ENCODE results near the gene KCNQ1.

Gene KCNQ1

GRCh38 chr11:2893935-2894334 is 449.1 kb downstream of the KCNQ1 start:
- DNase-seq (ENCODE audit: low read depth in 2 of 2): no peak

DNA sequence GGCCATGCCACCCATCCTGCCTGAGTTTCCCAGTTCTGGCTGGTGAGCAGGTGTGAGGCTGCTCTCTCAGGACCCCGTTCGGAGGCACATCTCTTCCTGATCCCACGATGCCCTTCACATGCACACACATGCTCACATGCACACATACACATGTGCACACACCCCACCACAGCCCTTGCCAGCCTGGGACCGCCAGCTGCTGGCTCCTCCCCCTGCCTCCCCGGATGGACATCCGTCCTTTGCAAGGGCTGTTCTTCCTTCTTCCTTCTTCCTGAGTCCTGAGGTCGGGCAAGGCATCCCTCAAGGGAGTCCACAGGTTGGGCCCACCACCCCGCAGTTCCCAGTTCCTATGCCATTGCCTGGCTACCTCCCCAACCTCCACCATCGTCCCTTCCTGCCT is 451.2 kb downstream of the KCNQ1 start:
- DNase-seq (ENCODE audit: low read depth in 2 of 2): no peak

DNA sequence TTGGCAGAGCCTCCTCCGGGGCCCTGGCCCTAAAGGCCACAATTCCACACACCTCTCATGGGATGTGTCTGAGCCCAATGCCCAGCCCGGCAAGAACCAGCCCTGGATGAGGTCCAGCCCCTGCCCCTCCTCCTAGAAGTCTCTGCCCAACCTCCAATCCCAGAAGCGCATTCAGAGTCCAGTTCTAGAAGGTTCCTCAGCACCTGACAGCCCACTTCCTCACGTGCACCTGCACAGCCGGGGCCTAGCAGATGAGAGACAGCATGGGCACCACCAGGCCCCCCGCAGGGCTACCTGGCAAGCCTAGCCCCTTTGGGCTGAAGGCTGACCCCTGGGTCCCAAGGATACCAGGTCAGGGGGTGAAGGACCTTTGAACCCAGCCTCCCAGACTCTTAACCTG is 452.2 kb downstream of the KCNQ1 start:
- DNase-seq (ENCODE audit: low read depth in 2 of 2): no peak

DNA sequence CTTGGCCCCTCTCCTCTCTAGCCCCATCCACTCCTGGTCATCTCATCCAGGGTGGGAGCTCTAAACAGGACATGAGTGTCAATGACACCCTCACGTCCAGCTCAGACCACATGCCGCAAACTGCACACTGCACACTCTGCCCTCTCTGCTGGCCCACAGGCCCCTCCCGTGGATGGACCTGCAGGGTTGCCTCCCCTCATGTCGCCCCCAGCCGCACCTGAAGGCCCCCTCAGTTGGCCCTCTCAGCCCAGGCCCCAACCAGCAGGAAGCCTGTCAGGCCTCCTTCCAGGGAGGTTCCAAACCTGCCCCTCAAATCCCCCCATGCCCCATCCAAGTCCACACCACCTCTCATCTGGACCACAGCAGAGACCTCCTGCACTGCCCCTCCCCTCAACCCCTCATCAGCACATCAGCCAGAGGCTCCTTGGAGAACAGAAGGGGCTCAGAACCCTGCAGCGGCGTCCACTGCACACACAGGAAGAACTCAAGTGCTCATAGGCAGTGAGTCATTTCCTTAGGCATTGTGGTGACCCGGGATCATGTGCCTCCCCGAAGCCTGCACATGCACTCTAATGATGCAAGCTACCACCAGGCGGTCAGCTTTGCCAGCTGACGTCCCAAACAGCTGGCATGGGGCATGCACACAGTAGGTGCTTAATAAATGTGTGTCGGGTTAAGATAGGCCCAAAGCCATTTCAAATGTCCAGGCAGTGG is 453.7 kb downstream of the KCNQ1 start:
- DNase-seq (ENCODE audit: low read depth in 2 of 2): peak; percentile 32 to 38

Measured in stimulated activated CD8-positive, alpha-beta memory T cell treated with anti-CD3 and anti-CD28 coated beads, Interleukin-7, amount 100 ng/mL, for 1 hour (primary cell).